ENCODE data around the gene DPH3. TPM values are rescaled to one million over a fixed set of nuclear protein-coding genes. Genes with fewer than 3 reads are reported as not detected.
"Not testable (repeated sequence)": the region's sequence is repeated elsewhere in the genome, so short reads cannot be mapped to it uniquely, and the experiment has no call there.

Gene DPH3
- polyA plus RNA-seq (2013, experiment 1 of 2) = 38.5 TPM
- polyA plus RNA-seq (2013, experiment 2 of 2) = 40.8 TPM

DNA sequence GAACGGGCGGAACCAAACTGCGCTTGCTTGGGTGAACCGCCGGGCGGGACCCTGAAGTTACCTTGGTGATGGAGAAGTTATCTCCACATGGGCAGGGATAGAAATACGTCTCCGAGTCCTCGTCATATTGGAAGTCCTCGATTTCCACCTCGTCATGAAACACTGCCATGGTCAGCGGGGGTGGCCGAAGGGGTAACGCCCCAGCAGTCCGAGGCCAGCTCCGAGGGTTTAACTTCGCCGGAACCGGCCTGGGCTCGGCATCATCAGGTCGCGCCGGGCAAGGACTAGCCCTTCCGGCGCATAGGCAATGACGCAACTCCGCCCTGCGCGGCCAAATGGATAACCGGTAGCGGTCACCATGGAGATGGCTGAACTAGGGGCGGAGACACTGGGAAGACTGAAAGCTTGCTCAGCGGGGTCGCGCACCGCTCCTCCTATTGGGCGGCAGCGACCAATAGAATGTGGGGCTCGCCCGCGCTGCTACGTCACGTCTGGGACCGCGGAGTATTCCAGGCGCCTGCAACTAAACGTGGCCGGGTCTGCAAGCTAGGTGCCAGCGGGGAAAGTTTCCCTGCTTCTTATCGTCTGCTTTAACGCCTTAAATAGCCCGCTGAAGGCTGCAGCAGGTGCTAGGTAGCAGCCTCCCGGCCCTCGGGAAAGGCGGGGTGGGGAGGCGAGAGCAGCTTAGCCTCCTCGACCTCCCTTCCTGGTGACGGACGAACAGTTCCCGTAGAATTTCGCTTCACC is at the start of gene DPH3, which contains the start of gene OXNAD1:
Gene DPH3, minus strand, starts transcription at position 236 of the 747 bp plus-strand sequence. Its CDS starts 67 bp downstream, at position 169.
Gene OXNAD1, plus strand, starts transcription at position 505 of the 747 bp plus-strand sequence. CDS start 5,741 bp downstream, outside the sequence.
- peak within 1 kb of the TSS; percentile 76 for H4K8ac ChIP-seq (ENCODE audit: low read length)
- peak within 1 kb of the TSS; percentile 97 for H3K4me2 ChIP-seq (ENCODE audit: low read length, poor library complexity, severe bottlenecking)
- peak within 1 kb of the TSS in 1 of 2 experiments; percentile 13 for H3K14ac ChIP-seq (ENCODE audit: low read length in 2 of 2)
- peak within 1 kb of the TSS; percentile 66 to 89 for H3K4ac ChIP-seq (ENCODE audit: low read depth in 1 of 2, low read length in 2 of 2)
- no peak within 1 kb of the TSS for H2BK120ac ChIP-seq (ENCODE audit: low read depth, low read length)
- no peak within 1 kb of the TSS for H4K91ac ChIP-seq (ENCODE audit: low read length)
- peak within 1 kb of the TSS; percentile 72 for H3K27ac ChIP-seq (ENCODE audit: low read length, poor library complexity, severe bottlenecking)
- peak within 1 kb of the TSS; percentile 93 for H3K4me3 ChIP-seq (ENCODE audit: insufficient read depth in 1 of 2, low read depth in 1 of 2, low read length in 2 of 2)
- H3K23ac ChIP-seq (ENCODE audit: low read length in 2 of 2) = peak within 1 kb of the TSS in 1 of 2 experiments; percentile 34
- peak within 1 kb of the TSS; percentile 100 for H3K9ac ChIP-seq (ENCODE audit: low read length)
- no peaks in the 10 kb centered on the region for H3K27me3 ChIP-seq (ENCODE audit: control insufficient read depth in 1 of 2, insufficient read depth in 1 of 2, low read length in 2 of 2)
- H3K18ac ChIP-seq (ENCODE audit: low read depth in 1 of 2, low read length in 2 of 2) = peak within 1 kb of the TSS; percentile 46 to 78
- no peaks in the 10 kb centered on the region for H3K9me3 ChIP-seq (ENCODE audit: control insufficient read depth, low read length)
- H2AFZ ChIP-seq (ENCODE audit: low read depth, low read length) = peak within 1 kb of the TSS; percentile 91
- H3K36me3 ChIP-seq (ENCODE audit: control insufficient read depth in 1 of 2, insufficient read depth in 2 of 2, low read depth in 1 of 2, low read length in 2 of 2) = peaks cover 0 to 37% of the 10 kb centered on the region in 2 experiments
- peaks cover 21% of the 10 kb centered on the region for H3K79me1 ChIP-seq (replicated peaks; ENCODE audit: low read length, poor library complexity, severe bottlenecking)
- H2AK5ac ChIP-seq (ENCODE audit: low read length, severe bottlenecking) = no peak within 1 kb of the TSS
- peak; percentile 100 for DNase-seq
- H2BK5ac ChIP-seq (ENCODE audit: low read depth, low read length, poor library complexity, severe bottlenecking) = peak within 1 kb of the TSS; percentile 33
- H2BK12ac ChIP-seq (ENCODE audit: low read length in 2 of 2) = peak within 1 kb of the TSS in 1 of 2 experiments; percentile 24
- peaks cover 2% of the 10 kb centered on the region for H3K4me1 ChIP-seq (ENCODE audit: control insufficient read depth, insufficient read depth, low read depth, low read length)
- under 1% methylated on average over 61 of the region's 61 CpGs for WGBS
- H2BK15ac ChIP-seq (ENCODE audit: low read depth, poor library complexity, severe bottlenecking) = no peak within 1 kb of the TSS

DNA sequence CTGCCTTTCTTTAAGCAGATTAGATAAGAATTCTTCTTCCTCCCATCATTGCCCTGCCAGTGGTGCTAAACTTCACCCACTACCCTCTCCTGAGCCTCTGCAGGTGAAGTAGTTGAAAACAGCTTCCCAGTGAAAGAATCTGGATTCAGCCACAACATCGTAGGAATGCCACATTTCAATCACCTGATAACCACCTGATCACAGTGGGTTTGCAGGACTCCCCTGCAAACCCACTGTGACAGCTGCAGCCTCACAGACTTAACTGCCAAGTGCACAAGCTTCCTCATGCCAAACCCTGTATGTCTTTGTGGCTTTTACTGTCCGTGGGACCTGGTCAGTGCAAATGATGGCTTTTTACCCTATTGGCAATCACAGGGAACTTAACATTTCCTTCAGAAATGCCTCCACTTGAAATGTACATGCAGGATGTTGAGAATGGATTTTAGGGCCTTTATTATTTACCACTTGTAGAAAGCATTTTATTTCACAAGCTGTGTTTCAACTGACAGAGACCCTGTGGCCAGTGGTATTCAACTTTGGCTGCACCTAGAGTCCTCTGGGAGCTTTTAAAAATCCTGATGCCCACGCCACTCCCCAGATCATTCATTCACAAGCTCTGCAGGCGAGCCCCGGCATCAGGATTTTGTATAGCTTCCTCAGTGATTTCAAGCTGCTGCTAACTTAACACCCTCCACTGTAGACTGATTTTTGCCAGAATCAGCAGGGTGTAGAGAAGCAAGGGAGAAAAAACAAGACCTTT is 49.3 kb upstream of the DPH3 start:
- no peak overlapping the region for H2BK5ac ChIP-seq (ENCODE audit: low read depth, low read length, poor library complexity, severe bottlenecking)
- H3K27ac ChIP-seq (ENCODE audit: low read length, poor library complexity, severe bottlenecking) = no peak overlapping the region
- DNase-seq = no peak
- no peak overlapping the region for H3K4ac ChIP-seq (ENCODE audit: low read depth in 1 of 2, low read length in 2 of 2)
- H2BK120ac ChIP-seq (ENCODE audit: low read depth, low read length) = no peak overlapping the region
- no peak overlapping the region for H2BK12ac ChIP-seq (ENCODE audit: low read length in 2 of 2)
- H3K9ac ChIP-seq (ENCODE audit: low read length) = no peak overlapping the region
- H3K4me2 ChIP-seq (ENCODE audit: low read length, poor library complexity, severe bottlenecking) = no peak overlapping the region
- WGBS = 100% methylated on average over 5 of the region's 5 CpGs
- H4K91ac ChIP-seq (ENCODE audit: low read length) = no peak overlapping the region
- no peak overlapping the region for H3K14ac ChIP-seq (ENCODE audit: low read length in 2 of 2)
- H3K27me3 ChIP-seq (ENCODE audit: control insufficient read depth in 1 of 2, insufficient read depth in 1 of 2, low read length in 2 of 2) = no peaks in the 10 kb centered on the region
- H3K4me1 ChIP-seq (ENCODE audit: control insufficient read depth, insufficient read depth, low read depth, low read length) = peaks cover 10% of the 10 kb centered on the region
- H3K36me3 ChIP-seq (ENCODE audit: control insufficient read depth in 1 of 2, insufficient read depth in 2 of 2, low read depth in 1 of 2, low read length in 2 of 2) = peaks cover 46 to 55% of the 10 kb centered on the region in 2 experiments
- H4K8ac ChIP-seq (ENCODE audit: low read length) = no peak overlapping the region
- no peak overlapping the region for H3K18ac ChIP-seq (ENCODE audit: low read depth in 1 of 2, low read length in 2 of 2)
- no peak overlapping the region for H2BK15ac ChIP-seq (ENCODE audit: low read depth, poor library complexity, severe bottlenecking)
- H3K4me3 ChIP-seq (ENCODE audit: insufficient read depth in 1 of 2, low read depth in 1 of 2, low read length in 2 of 2) = no peak overlapping the region
- no peaks in the 10 kb centered on the region for H3K9me3 ChIP-seq (ENCODE audit: control insufficient read depth, low read length)
- H2AK5ac ChIP-seq (ENCODE audit: low read length, severe bottlenecking) = no peak overlapping the region
- H3K79me1 ChIP-seq (replicated peaks; ENCODE audit: low read length, poor library complexity, severe bottlenecking) = peaks cover 30% of the 10 kb centered on the region
- no peak overlapping the region for H3K23ac ChIP-seq (ENCODE audit: low read length in 2 of 2)
- no peak overlapping the region for H2AFZ ChIP-seq (ENCODE audit: low read depth, low read length)

DNA sequence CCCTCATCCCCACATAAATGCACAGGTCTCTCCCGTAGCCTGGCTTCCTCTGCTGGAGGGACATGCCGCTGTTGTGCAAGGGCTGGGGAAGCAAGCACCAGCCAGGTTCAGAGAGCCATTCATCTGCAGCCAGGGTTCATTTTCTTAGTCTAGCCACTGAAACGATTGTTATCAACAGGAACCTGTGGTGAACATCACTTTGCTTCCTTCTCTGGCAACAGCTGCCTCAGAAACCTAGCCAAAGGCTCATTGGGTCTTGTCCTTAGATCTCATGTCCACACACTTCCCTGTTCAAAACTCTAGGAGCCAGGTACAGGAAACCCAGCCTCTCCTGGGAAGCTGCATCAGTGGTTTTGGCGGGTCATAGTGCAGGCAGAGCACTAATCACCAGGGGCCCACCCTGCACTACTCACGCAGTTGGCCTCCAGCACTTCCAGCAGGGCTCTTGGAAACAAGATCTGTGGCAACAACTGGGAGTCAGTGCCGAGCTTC is 47.3 kb upstream of the DPH3 start:
- Histone ChIP-seq H2BK15ac (ENCODE audit: low read depth, poor library complexity, severe bottlenecking) (no peak overlapping the region), H3K36me3 (ENCODE audit: control insufficient read depth in 1 of 2, insufficient read depth in 2 of 2, low read depth in 1 of 2, low read length in 2 of 2) (peaks cover 33 to 54% of the 10 kb centered on the region in 2 experiments), H3K23ac (ENCODE audit: low read length in 2 of 2) (peak overlapping the region in 1 of 2 experiments; percentile 10), H3K18ac (ENCODE audit: low read depth in 1 of 2, low read length in 2 of 2) (peak overlapping the region; percentile 1 to 55), H2AK5ac (ENCODE audit: low read length, severe bottlenecking) (no peak overlapping the region), H2BK120ac (ENCODE audit: low read depth, low read length) (no peak overlapping the region), H3K14ac (ENCODE audit: low read length in 2 of 2) (peak overlapping the region in 1 of 2 experiments; percentile 9), H4K91ac (ENCODE audit: low read length) (peak overlapping the region; percentile 65), H3K4me1 (ENCODE audit: control insufficient read depth, insufficient read depth, low read depth, low read length) (peaks cover 5% of the 10 kb centered on the region), H3K4me3 (ENCODE audit: insufficient read depth in 1 of 2, low read depth in 1 of 2, low read length in 2 of 2) (no peak overlapping the region), H2AFZ (ENCODE audit: low read depth, low read length) (no peak overlapping the region), H3K9ac (ENCODE audit: low read length) (no peak overlapping the region), H3K9me3 (ENCODE audit: control insufficient read depth, low read length) (no peaks in the 10 kb centered on the region), H3K27me3 (ENCODE audit: control insufficient read depth in 1 of 2, insufficient read depth in 1 of 2, low read length in 2 of 2) (no peaks in the 10 kb centered on the region), H3K27ac (ENCODE audit: low read length, poor library complexity, severe bottlenecking) (no peak overlapping the region), H2BK5ac (ENCODE audit: low read depth, low read length, poor library complexity, severe bottlenecking) (no peak overlapping the region), H2BK12ac (ENCODE audit: low read length in 2 of 2) (no peak overlapping the region), H4K8ac (ENCODE audit: low read length) (peak overlapping the region; percentile 53), H3K4ac (ENCODE audit: low read depth in 1 of 2, low read length in 2 of 2) (no peak overlapping the region), H3K79me1 (replicated peaks; ENCODE audit: low read length, poor library complexity, severe bottlenecking) (peaks cover 19% of the 10 kb centered on the region), H3K4me2 (ENCODE audit: low read length, poor library complexity, severe bottlenecking) (no peak overlapping the region)
- WGBS = 79% methylated on average over 6 of the region's 6 CpGs
- peak; percentile 46 for DNase-seq

DNA sequence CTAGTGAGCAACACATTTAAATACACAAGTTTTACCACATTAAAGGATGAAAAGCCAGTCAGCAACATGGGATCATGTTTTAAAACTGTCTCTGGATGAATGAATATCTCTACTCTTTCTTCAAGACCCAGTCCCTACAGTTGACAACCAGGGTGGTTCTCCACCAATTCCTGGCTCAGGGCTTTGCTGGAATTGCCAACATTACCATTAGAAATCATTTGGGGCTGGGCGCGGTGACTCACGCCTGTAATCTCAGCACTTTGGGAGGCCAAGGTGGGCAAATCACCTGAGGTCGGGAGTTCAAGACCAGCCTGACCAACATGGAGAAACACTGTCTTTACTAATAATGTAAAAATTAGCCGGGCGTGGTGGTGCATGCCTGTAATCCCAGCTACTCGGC is 45.7 kb upstream of the DPH3 start:
- not testable (repeated sequence) for H4K8ac ChIP-seq (ENCODE audit: low read length); H2BK15ac ChIP-seq (ENCODE audit: low read depth, poor library complexity, severe bottlenecking); H3K4me3 ChIP-seq (ENCODE audit: insufficient read depth in 1 of 2, low read depth in 1 of 2, low read length in 2 of 2); H3K23ac ChIP-seq (ENCODE audit: low read length in 2 of 2); H3K18ac ChIP-seq (ENCODE audit: low read depth in 1 of 2, low read length in 2 of 2); H4K91ac ChIP-seq (ENCODE audit: low read length); H3K27me3 ChIP-seq (ENCODE audit: control insufficient read depth in 1 of 2, insufficient read depth in 1 of 2, low read length in 2 of 2); H3K27ac ChIP-seq (ENCODE audit: low read length, poor library complexity, severe bottlenecking); H3K4me1 ChIP-seq (ENCODE audit: control insufficient read depth, insufficient read depth, low read depth, low read length); H3K4me2 ChIP-seq (ENCODE audit: low read length, poor library complexity, severe bottlenecking); H3K9me3 ChIP-seq (ENCODE audit: control insufficient read depth, low read length); H2BK120ac ChIP-seq (ENCODE audit: low read depth, low read length); H3K9ac ChIP-seq (ENCODE audit: low read length); H2BK5ac ChIP-seq (ENCODE audit: low read depth, low read length, poor library complexity, severe bottlenecking); H2AK5ac ChIP-seq (ENCODE audit: low read length, severe bottlenecking); H2BK12ac ChIP-seq (ENCODE audit: low read length in 2 of 2); H3K4ac ChIP-seq (ENCODE audit: low read depth in 1 of 2, low read length in 2 of 2); H2AFZ ChIP-seq (ENCODE audit: low read depth, low read length); DNase-seq; H3K14ac ChIP-seq (ENCODE audit: low read length in 2 of 2)
- peaks cover 13% of the 10 kb centered on the region for H3K79me1 ChIP-seq (replicated peaks; ENCODE audit: low read length, poor library complexity, severe bottlenecking)
- 94% methylated on average over 7 of the region's 7 CpGs for WGBS
- peaks cover 21 to 53% of the 10 kb centered on the region in 2 experiments for H3K36me3 ChIP-seq (ENCODE audit: control insufficient read depth in 1 of 2, insufficient read depth in 2 of 2, low read depth in 1 of 2, low read length in 2 of 2)
